Muscle of leg (tissue), 11 donors: ENCODE results near the gene SRPRA. TPM values are rescaled to one million over a fixed set of nuclear protein-coding genes. Genes with fewer than 3 reads are reported as not detected.
"Not testable (repeated sequence)": the region's sequence is repeated elsewhere in the genome, so short reads cannot be mapped to it uniquely, and the experiment has no call there.

Source experiments
- DNase-seq: peaks from one replicate; pipeline ENCODE4 v3.0.0; 2013
- H3K27ac ChIP-seq: one replicate; pipeline ENCODE4 v1.5.1; 2013; ENCODE audit warnings: mild to moderate bottlenecking, low read length, control low read depth
- H3K27me3 ChIP-seq: one replicate; pipeline ENCODE4 v1.6.1; 2013; ENCODE audit warnings: low read length; ENCODE audit not compliant: control insufficient read depth, insufficient read depth
- H3K36me3 ChIP-seq: one replicate; pipeline ENCODE4 v1.6.1; 2013; ENCODE audit warnings: low read length; ENCODE audit not compliant: control insufficient read depth, insufficient read depth
- H3K4me1 ChIP-seq: one replicate; pipeline ENCODE4 v1.6.1; 2013; ENCODE audit warnings: low read length; ENCODE audit not compliant: control insufficient read depth, insufficient read depth
- H3K4me3 ChIP-seq: one replicate; pipeline ENCODE4 v1.5.1; 2013; ENCODE audit warnings: low read length, control low read depth
- H3K9me3 ChIP-seq: replicated peaks from 2 replicates; pipeline ENCODE4 v1.6.1; 2013; ENCODE audit warnings: low read depth, low read length; ENCODE audit not compliant: control insufficient read depth
- WGBS: methylation state at CpG from one replicate; pipeline ENCODE4 v1.1.5; 2013; ENCODE audit warnings: missing lambda C conversion rate; ENCODE audit not compliant: insufficient coverage; 5-methylcytosine and 5-hydroxymethylcytosine counted together
- polyA plus RNA-seq, 8 donors: library from polyadenylated mRNA; unstranded; fragments of 120-200 nt; gene quantifications; one replicate each; pipeline versions ENCODE4 v1.2.1 to v1.2.3, GENCODE V29; 2013; ENCODE audit warnings: inconsistent platforms in 1 of 8, low replicate concordance in 1 of 8; ENCODE audit not compliant: insufficient read length in 8 of 8, insufficient read depth in 1 of 8
- total RNA-seq: library from RNA; stranded (reverse); fragments of 120-200 nt; gene quantifications from one replicate; pipeline ENCODE4 v1.2.4, GENCODE V29; 2013

The SRPRA gene
- total and polyA plus RNA-seq, 9 donors, result 52.5 to 78.5 (median 61.7) TPM

GRCh38 chr11:126268361-126268707 lies 361 bp downstream of the SRPRA start:
- Histone ChIP-seq H3K36me3 (peaks cover 63% of the 10 kb centered on the region), H3K9me3 (no peaks in the 10 kb centered on the region), H3K4me1 (peaks cover 18% of the 10 kb centered on the region), H3K27me3 (no peaks in the 10 kb centered on the region), H3K4me3 (peak overlapping the region; percentile 97), H3K27ac (peak overlapping the region; percentile 93)
- no peak for DNase-seq
- WGBS, result under 1% methylated on average over 22 of the region's 23 CpGs

- Histone ChIP-seq H3K27me3 (no peaks in the 10 kb centered on the region), H3K4me3 (peak overlapping the region; percentile 97), H3K36me3 (peaks cover 63% of the 10 kb centered on the region), H3K9me3 (no peaks in the 10 kb centered on the region), H3K27ac (peak overlapping the region; percentile 93), H3K4me1 (peaks cover 18% of the 10 kb centered on the region)
- 71% methylated on average over 5 of the region's 6 CpGs for WGBS
- DNase-seq, result no peak
These were observed 1.0 kb downstream of the SRPRA start for GRCh38 chr11:126267650-126268049.

- H3K27me3 ChIP-seq, result no peaks in the 10 kb centered on the region
- no peak overlapping the region for H3K4me3 ChIP-seq
- no peak for DNase-seq
- WGBS, result 80% methylated on average over 7 of the region's 8 CpGs
- H3K9me3 ChIP-seq, result no peaks in the 10 kb centered on the region
- H3K4me1 ChIP-seq, result peaks cover 18% of the 10 kb centered on the region
- peaks cover 59% of the 10 kb centered on the region for H3K36me3 ChIP-seq
- H3K27ac ChIP-seq, result no peak overlapping the region
These were observed 2.9 kb downstream of the SRPRA start for GRCh38 chr11:126265811-126266210.

GRCh38 chr11:126263489-126263888 lies 5.2 kb downstream of the SRPRA start:
- no peak for DNase-seq
- no peak overlapping the region for H3K27ac ChIP-seq
- peaks cover 61% of the 10 kb centered on the region for H3K36me3 ChIP-seq
- H3K4me3 ChIP-seq, result no peak overlapping the region
- H3K27me3 ChIP-seq, result no peaks in the 10 kb centered on the region
- peaks cover 8% of the 10 kb centered on the region for H3K4me1 ChIP-seq
- no peaks in the 10 kb centered on the region for H3K9me3 ChIP-seq
- 40% methylated on average over 2 of the region's 6 CpGs for WGBS

- Histone ChIP-seq H3K9me3 (no peaks in the 10 kb centered on the region), H3K27me3 (no peaks in the 10 kb centered on the region), H3K36me3 (peaks cover 59% of the 10 kb centered on the region), H3K4me3 (no peak overlapping the region), H3K4me1 (no peaks in the 10 kb centered on the region), H3K27ac (no peak overlapping the region)
- WGBS, result 100% methylated on average over 1 of the region's 6 CpGs
- DNase-seq, result no peak
These were observed 6.5 kb downstream of the SRPRA start for GRCh38 chr11:126262216-126262615.

- Histone ChIP-seq H3K36me3 (peaks cover 29% of the 10 kb centered on the region), H3K4me1 (no peaks in the 10 kb centered on the region), H3K27me3 (no peaks in the 10 kb centered on the region), H3K9me3 (no peaks in the 10 kb centered on the region), H3K4me3 (no peak overlapping the region), H3K27ac (no peak overlapping the region)
- WGBS, result 100% methylated on average over 1 of the region's 2 CpGs
- DNase-seq, result no peak
These were observed 10.9 kb downstream of the SRPRA start for GRCh38 chr11:126257764-126258163.

GRCh38 chr11:126257144-126257543 lies 11.6 kb downstream of the SRPRA start:
- DNase-seq, result no peak
- H3K36me3 ChIP-seq, result peaks cover 27% of the 10 kb centered on the region
- no peaks in the 10 kb centered on the region for H3K4me1 ChIP-seq
- no CpG with 5 or more reads among the region's 2 CpGs for WGBS
- no peak overlapping the region for H3K27ac ChIP-seq
- H3K4me3 ChIP-seq, result no peak overlapping the region
- no peaks in the 10 kb centered on the region for H3K9me3 ChIP-seq
- H3K27me3 ChIP-seq, result no peaks in the 10 kb centered on the region

GRCh38 chr11:126256216-126256615 lies 12.5 kb downstream of the SRPRA start:
- 100% methylated on average over 1 of the region's 4 CpGs for WGBS
- no peak overlapping the region for H3K4me3 ChIP-seq
- no peak overlapping the region for H3K27ac ChIP-seq
- H3K9me3 ChIP-seq, result no peaks in the 10 kb centered on the region
- H3K4me1 ChIP-seq, result no peaks in the 10 kb centered on the region
- DNase-seq, result no peak
- H3K36me3 ChIP-seq, result peaks cover 22% of the 10 kb centered on the region
- H3K27me3 ChIP-seq, result no peaks in the 10 kb centered on the region

- H3K4me3 ChIP-seq, H3K4me1 ChIP-seq, H3K27me3 ChIP-seq, H3K27ac ChIP-seq, H3K9me3 ChIP-seq, DNase-seq: not testable (repeated sequence)
- WGBS, result 90% methylated on average over 2 of the region's 5 CpGs
- H3K36me3 ChIP-seq, result peaks cover 19% of the 10 kb centered on the region
These were observed 13.2 kb downstream of the SRPRA start for GRCh38 chr11:126255507-126255906.

GRCh38 chr11:126254819-126255218 lies 13.9 kb downstream of the SRPRA start:
- peaks cover 19% of the 10 kb centered on the region for H3K36me3 ChIP-seq
- no peak overlapping the region for H3K4me3 ChIP-seq
- H3K4me1 ChIP-seq, result no peaks in the 10 kb centered on the region
- no peaks in the 10 kb centered on the region for H3K9me3 ChIP-seq
- DNase-seq, result no peak
- 100% methylated on average over 1 of the region's 1 CpG for WGBS
- H3K27me3 ChIP-seq, result no peaks in the 10 kb centered on the region
- no peak overlapping the region for H3K27ac ChIP-seq

- no CpG with 5 or more reads among the region's 4 CpGs for WGBS
- Histone ChIP-seq H3K9me3 (no peaks in the 10 kb centered on the region), H3K4me1 (no peaks in the 10 kb centered on the region), H3K27ac (no peak overlapping the region), H3K27me3 (no peaks in the 10 kb centered on the region), H3K4me3 (no peak overlapping the region), H3K36me3 (peaks cover 24% of the 10 kb centered on the region)
- no peak for DNase-seq
These were observed 15.4 kb downstream of the SRPRA start for GRCh38 chr11:126253265-126253664.
